Endodermal cell (in vitro differentiated cells): ENCODE data around the gene BTBD10. TPM values are rescaled to one million over a fixed set of nuclear protein-coding genes. Genes with fewer than 3 reads are reported as not detected.
A peak's percentile ranks its signal among the peaks of the same experiment; 100 is the strongest.

Experiments used
- DNase-seq: peaks from one replicate; pipeline ENCODE4 v3.0.0-alpha.2; 2017
- H3K27ac ChIP-seq: 2 replicates; pipeline ENCODE4 v1.5.1; 2013; ENCODE audit warnings: mild to moderate bottlenecking, low read depth, low read length, moderate library complexity
- H3K27me3 ChIP-seq: 2 replicates; pipeline ENCODE4 v1.6.1; 2013; ENCODE audit warnings: mild to moderate bottlenecking, low read length, moderate library complexity; ENCODE audit not compliant: insufficient read depth, control insufficient read depth, poor library complexity, severe bottlenecking
- H3K36me3 ChIP-seq: 2 replicates; pipeline ENCODE4 v1.7.0; 2013; ENCODE audit warnings: mild to moderate bottlenecking, low read length, moderate library complexity; ENCODE audit not compliant: control insufficient read depth, insufficient read depth
- H3K4me1 ChIP-seq: one replicate; pipeline ENCODE4 v1.7.0; 2013; ENCODE audit warnings: low read length; ENCODE audit not compliant: control insufficient read depth, insufficient read depth
- H3K4me3 ChIP-seq: 2 replicates; pipeline ENCODE4 v1.5.1; 2013; ENCODE audit warnings: mild to moderate bottlenecking, low read length, moderate library complexity
- H3K9ac ChIP-seq: 2 replicates; pipeline ENCODE4 v1.6.1; 2013; ENCODE audit warnings: mild to moderate bottlenecking, low read length, moderate library complexity; ENCODE audit not compliant: poor library complexity, severe bottlenecking; ENCODE audit errors: extremely low read depth
- H3K9me3 ChIP-seq: 2 replicates; pipeline ENCODE4 v1.6.1; 2013; ENCODE audit warnings: mild to moderate bottlenecking, low read length, moderate library complexity; ENCODE audit not compliant: control insufficient read depth
- H3K27ac Mint-ChIP-seq: 2 replicates; pipeline ENCODE4 v1.8.0; 2020; ENCODE audit warnings: mixed read lengths
- H3K27me3 Mint-ChIP-seq: 2 replicates; pipeline ENCODE4 v1.8.0; 2021; ENCODE audit warnings: mild to moderate bottlenecking, mixed read lengths; ENCODE audit not compliant: insufficient read depth
- H3K36me3 Mint-ChIP-seq: 2 replicates; pipeline ENCODE4 v1.8.0; 2020; ENCODE audit warnings: low read depth, mixed read lengths
- H3K4me1 Mint-ChIP-seq: 2 replicates; pipeline ENCODE4 v1.8.0; 2020; ENCODE audit warnings: mixed read lengths
- H3K4me3 Mint-ChIP-seq: 2 replicates; pipeline ENCODE4 v1.8.0; 2020; ENCODE audit warnings: mild to moderate bottlenecking, moderate library complexity, mixed read lengths
- H3K9me3 Mint-ChIP-seq: 2 replicates; pipeline ENCODE4 v1.8.0; 2020; ENCODE audit warnings: mild to moderate bottlenecking, mixed read lengths
- CTCF ChIP-seq: fragments of 200-600 bp; sonication (generic); conservative IDR thresholded peaks from 2 replicates; pipeline ENCODE4 v1.5.0; 2021; ENCODE audit warnings: antibody characterized with exemption, mild to moderate bottlenecking
- WGBS, 2 experiments: methylation state at CpG; one replicate each; pipeline versions ENCODE4 v1.1.5 to v1.1.7; 2013; ENCODE audit warnings: missing lambda C conversion rate in 2 of 2, mixed read lengths in 1 of 2; ENCODE audit not compliant: insufficient coverage in 1 of 2, insufficient read length in 1 of 2; 5-methylcytosine and 5-hydroxymethylcytosine counted together
- total RNA-seq, 2 donors: library from RNA; stranded (reverse); fragmentation: NEBNext Ultra II Directional in 1 of 2; extraction: Animal tissue kit (Norgen Biotek cat#: 25700) in 1 of 2; gene quantifications; 2 replicates in 1 of 2; 3 replicates in 1 of 2; pipeline ENCODE4 v1.2.1, GENCODE V29; 2021

BTBD10 gene
- total RNA-seq, 2 donors from 2014 or later, result 30.0 to 30.8 TPM

GRCh38 chr11:13461291-13461690 is 1.7 kb downstream of the BTBD10 start:
- Histone ChIP-seq H3K9ac (peak overlapping the region; percentile 90), H3K4me3 (peak overlapping the region; percentile 93), H3K4me1 (peaks cover 5% of the 10 kb centered on the region), H3K9me3 (no peaks in the 10 kb centered on the region), H3K36me3 (no peaks in the 10 kb centered on the region), H3K27me3 (no peaks in the 10 kb centered on the region), H3K27ac (no peak overlapping the region)
- 79 to 94% methylated on average over 3 of the region's 3 CpGs for WGBS, 2 experiments
- no peaks in the 10 kb centered on the region for H3K9me3 Mint-ChIP-seq
- no peaks in the 10 kb centered on the region for H3K27me3 Mint-ChIP-seq
- DNase-seq, result no peak
- H3K4me3 Mint-ChIP-seq, result no peak overlapping the region
- H3K36me3 Mint-ChIP-seq, result peaks cover 10% of the 10 kb centered on the region
- TF ChIP-seq CTCF, result no peak
- no peak overlapping the region for H3K27ac Mint-ChIP-seq
- peaks cover 16% of the 10 kb centered on the region for H3K4me1 Mint-ChIP-seq

GRCh38 chr11:13450832-13451397 is 12.1 kb downstream of the BTBD10 start:
- no peak overlapping the region for H3K9ac ChIP-seq
- peaks cover 4% of the 10 kb centered on the region for H3K36me3 ChIP-seq
- no peak overlapping the region for H3K4me3 ChIP-seq
- no peaks in the 10 kb centered on the region for H3K4me1 ChIP-seq
- no peak for TF ChIP-seq CTCF
- peaks cover 5% of the 10 kb centered on the region for H3K4me1 Mint-ChIP-seq
- H3K27me3 Mint-ChIP-seq, result no peaks in the 10 kb centered on the region
- WGBS, 2 experiments, result 89 to 95% methylated on average over 2 of the region's 2 CpGs
- no peak for DNase-seq
- H3K36me3 Mint-ChIP-seq, result no peaks in the 10 kb centered on the region
- peak overlapping the region; percentile 11 for H3K27ac ChIP-seq
- H3K27me3 ChIP-seq, result no peaks in the 10 kb centered on the region
- peaks cover 4% of the 10 kb centered on the region for H3K9me3 Mint-ChIP-seq
- peaks cover 22% of the 10 kb centered on the region for H3K9me3 ChIP-seq
- no peak overlapping the region for H3K27ac Mint-ChIP-seq
- no peak overlapping the region for H3K4me3 Mint-ChIP-seq

- H3K4me3 ChIP-seq, result no peak overlapping the region
- peaks cover 4% of the 10 kb centered on the region for H3K9me3 Mint-ChIP-seq
- H3K27ac ChIP-seq, result no peak overlapping the region
- no peaks in the 10 kb centered on the region for H3K27me3 ChIP-seq
- H3K27ac Mint-ChIP-seq, result no peak overlapping the region
- 82% methylated on average over 1 of the region's 1 CpG; no CpG with 5 or more reads in 1 of the 2 experiments for WGBS, 2 experiments
- no peak overlapping the region for H3K4me3 Mint-ChIP-seq
- TF ChIP-seq CTCF, result no peak
- peaks cover 5% of the 10 kb centered on the region for H3K4me1 Mint-ChIP-seq
- H3K36me3 ChIP-seq, result peaks cover 4% of the 10 kb centered on the region
- H3K36me3 Mint-ChIP-seq, result no peaks in the 10 kb centered on the region
- no peak for DNase-seq
- H3K9me3 ChIP-seq, result peaks cover 22% of the 10 kb centered on the region
- H3K4me1 ChIP-seq, result no peaks in the 10 kb centered on the region
- H3K9ac ChIP-seq, result no peak overlapping the region
- no peaks in the 10 kb centered on the region for H3K27me3 Mint-ChIP-seq
Measured at GRCh38 chr11:13449522-13449921, 13.5 kb downstream of the BTBD10 start.
